Activated T-cell treated with anti-CD3 and anti-CD28 coated beads, Interleukin-2, amount 50 U/mL, for 1 hour (primary cell): ENCODE data around the gene TNFRSF6B.

ENCODE experiments used
- DNase-seq: peaks from one replicate; pipeline ENCODE4 v3.0.0-alpha.2; 2020

Gene TNFRSF6B

DNA sequence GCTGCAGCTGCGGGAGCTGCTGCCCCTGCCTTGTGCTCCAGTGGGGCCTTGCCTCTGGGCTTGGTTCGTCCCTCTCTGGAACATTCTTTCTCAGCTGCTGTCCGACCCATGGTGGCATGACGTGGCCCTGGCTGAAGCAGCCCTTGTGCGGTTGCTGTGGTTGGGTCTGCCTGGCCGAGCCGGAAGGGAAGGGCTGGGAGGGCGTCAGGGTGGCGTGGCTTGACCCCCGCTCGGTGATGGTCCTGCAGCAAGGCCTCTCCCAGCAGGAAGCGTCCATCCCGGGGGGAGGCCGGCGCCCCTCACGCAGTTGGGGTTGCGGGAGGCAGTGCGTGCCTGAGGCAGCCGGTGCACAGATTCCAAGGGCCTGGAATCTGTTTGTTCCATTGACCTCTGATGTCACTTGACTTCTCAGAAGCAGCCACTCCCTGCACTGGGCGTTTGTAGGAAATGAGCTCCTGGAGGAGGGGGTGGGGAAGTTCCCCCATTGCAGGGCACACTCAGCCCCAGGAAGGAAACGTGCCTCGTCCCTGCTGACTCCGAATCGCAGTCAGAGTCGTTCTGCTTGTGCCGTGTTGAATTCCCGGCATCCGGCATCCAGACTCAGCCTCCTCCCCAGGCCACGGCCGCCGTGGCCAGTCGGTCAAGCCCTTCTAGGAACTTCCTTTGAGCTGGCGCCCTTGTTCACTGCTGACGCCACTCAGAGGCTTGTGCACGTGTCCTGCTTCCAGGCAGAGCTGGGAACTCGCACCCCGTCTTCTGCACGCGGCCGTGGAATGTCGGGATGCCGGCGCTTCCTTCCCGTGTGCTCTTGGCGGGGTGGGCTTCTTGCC is 9.7 kb upstream of the TNFRSF6B start:
- DNase-seq = no peak

DNA sequence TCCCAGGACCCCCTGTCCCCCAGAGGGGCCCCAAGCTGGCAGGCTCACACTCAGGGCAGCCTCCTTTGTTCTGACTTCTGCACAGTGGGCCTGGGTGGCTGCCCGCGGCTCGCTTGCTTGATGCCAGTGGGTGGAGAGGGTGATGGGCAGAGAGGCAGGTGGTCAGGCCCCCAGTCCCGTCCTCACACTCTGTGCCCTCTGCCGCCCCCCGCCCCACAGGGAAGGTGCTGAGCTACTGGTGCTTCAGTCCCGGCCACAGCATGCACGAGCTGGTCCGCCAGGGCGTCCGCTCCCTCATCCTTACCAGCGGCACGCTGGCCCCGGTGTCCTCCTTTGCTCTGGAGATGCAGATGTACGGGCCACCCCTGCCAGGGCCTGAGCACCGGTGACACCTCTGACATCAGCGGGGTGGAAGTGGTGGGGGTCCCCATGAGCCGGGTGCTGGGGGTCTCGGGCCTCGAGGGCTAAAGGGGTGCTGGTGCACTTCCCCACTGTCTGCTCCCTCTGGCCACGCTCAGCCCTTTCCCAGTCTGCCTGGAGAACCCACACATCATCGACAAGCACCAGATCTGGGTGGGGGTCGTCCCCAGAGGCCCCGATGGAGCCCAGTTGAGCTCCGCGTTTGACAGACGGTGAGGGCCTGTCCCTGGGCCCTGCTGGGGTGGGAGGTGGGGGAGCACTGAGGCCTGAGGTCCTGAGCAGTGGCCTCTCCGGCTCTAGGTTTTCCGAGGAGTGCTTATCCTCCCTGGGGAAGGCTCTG is 8.9 kb upstream of the TNFRSF6B start:
- DNase-seq = no peak

- DNase-seq = no peak
Observed at GRCh38 chr20:63688228-63689045, 8.0 kb upstream of the TNFRSF6B start.

- no peak for DNase-seq
Observed at GRCh38 chr20:63689046-63690002, 7.1 kb upstream of the TNFRSF6B start.

DNA sequence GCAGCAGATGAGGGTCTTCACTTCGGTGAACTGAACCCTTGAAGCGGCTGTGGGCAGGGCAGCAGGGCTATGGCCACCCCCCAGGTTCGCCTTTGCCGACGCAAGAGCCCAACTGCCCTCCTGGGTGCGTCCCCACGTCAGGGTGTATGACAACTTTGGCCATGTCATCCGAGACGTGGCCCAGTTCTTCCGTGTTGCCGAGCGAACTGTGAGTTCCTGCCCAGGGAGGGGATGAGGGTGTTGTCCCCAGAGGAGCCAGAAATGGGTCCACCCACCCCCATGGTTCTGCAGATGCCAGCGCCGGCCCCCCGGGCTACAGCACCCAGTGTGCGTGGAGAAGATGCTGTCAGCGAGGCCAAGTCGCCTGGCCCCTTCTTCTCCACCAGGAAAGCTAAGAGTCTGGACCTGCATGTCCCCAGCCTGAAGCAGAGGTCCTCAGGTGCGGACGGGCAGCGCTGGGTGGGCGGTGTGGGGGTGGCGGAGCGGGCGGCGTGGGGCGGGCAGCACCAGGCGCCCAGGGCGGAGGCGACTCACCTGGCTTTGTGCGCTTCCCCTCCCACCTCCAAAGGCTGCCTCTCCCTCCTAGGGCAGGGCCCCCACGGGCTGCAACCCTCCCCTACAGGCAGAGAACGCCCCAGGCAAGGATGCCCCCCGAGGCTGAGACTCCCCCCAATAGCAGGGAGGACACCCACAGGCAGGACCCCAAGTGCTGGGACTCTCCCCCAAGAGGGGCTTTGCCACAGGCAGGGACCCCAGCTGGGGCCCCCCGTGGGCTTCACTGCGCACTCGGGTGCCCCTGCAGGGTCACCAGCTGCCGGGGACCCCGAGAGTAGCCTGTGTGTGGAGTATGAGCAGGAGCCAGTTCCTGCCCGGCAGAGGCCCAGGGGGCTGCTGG is 6.2 kb upstream of the TNFRSF6B start:
- no peak for DNase-seq

GRCh38 chr20:63690898-63691710 is 5.3 kb upstream of the TNFRSF6B start:
- no peak for DNase-seq

GRCh38 chr20:63691711-63692435 is 4.6 kb upstream of the TNFRSF6B start:
- no peak for DNase-seq

GRCh38 chr20:63692436-63693082 is 3.9 kb upstream of the TNFRSF6B start:
- DNase-seq = no peak

DNA sequence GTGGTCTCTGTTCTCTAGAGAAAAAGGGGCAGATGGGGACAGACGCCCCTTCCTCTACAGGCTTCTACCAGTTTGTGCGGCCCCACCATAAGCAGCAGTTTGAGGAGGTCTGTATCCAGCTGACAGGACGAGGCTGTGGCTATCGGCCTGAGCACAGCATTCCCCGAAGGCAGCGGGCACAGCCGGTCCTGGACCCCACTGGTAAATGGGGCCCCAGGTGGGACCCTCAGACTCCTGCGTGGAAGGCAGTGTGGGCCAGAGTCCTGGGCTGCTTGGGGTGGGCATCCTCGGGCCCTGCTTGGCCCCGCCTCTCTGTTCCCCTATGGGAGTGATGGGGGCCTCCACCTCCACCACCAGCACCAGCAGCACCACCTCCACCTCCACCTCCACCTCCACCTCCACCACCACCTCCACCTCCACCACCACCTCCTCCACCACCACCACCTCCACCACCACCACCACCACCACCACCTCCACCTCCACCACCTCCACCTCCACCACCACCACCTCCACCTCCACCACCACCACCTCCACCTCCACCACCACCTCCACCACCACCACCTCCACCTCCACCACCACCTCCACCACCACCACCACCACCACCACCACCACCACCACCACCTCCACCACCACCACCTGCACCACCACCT is 3.2 kb upstream of the TNFRSF6B start:
- no peak for DNase-seq

- no peak for DNase-seq
Observed at GRCh38 chr20:63693733-63694583, 2.5 kb upstream of the TNFRSF6B start.

- no peak for DNase-seq
Observed at GRCh38 chr20:63694584-63695423, 1.6 kb upstream of the TNFRSF6B start.

GRCh38 chr20:63695424-63696305 is 787 bp upstream of the TNFRSF6B start:
- DNase-seq = no peak

DNA sequence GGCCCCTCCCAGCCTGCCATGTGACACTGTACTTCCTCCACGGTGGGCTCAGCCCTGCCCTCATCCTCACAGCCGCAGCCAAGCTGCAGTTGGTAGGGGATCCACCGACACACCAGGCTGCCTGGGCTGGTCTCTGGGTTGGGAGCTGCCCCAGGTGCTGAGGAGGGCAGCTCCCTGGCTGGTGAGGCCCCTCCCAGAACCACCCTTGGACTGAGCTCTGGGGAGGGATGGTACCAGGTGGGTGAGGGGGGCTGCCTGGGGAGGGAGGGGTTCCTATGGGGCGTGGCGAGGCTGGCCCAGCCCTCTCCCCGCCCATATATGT is 185 bp upstream of the TNFRSF6B start:
- no peak for DNase-seq

DNA sequence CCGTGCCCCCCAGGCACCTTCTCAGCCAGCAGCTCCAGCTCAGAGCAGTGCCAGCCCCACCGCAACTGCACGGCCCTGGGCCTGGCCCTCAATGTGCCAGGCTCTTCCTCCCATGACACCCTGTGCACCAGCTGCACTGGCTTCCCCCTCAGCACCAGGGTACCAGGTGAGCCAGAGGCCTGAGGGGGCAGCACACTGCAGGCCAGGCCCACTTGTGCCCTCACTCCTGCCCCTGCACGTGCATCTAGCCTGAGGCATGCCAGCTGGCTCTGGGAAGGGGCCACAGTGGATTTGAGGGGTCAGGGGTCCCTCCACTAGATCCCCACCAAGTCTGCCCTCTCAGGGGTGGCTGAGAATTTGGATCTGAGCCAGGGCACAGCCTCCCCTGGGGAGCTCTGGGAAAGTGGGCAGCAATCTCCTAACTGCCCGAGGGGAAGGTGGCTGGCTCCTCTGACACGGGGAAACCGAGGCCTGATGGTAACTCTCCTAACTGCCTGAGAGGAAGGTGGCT is 960 bp downstream of the TNFRSF6B start:
- DNase-seq = no peak

DNA sequence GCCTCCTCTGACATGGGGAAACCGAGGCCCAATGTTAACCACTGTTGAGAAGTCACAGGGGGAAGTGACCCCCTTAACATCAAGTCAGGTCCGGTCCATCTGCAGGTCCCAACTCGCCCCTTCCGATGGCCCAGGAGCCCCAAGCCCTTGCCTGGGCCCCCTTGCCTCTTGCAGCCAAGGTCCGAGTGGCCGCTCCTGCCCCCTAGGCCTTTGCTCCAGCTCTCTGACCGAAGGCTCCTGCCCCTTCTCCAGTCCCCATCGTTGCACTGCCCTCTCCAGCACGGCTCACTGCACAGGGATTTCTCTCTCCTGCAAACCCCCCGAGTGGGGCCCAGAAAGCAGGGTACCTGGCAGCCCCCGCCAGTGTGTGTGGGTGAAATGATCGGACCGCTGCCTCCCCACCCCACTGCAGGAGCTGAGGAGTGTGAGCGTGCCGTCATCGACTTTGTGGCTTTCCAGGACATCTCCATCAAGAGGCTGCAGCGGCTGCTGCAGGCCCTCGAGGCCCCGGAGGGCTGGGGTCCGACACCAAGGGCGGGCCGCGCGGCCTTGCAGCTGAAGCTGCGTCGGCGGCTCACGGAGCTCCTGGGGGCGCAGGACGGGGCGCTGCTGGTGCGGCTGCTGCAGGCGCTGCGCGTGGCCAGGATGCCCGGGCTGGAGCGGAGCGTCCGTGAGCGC is 1.6 kb downstream of the TNFRSF6B start:
- DNase-seq = no peak
